Thoracic aorta (tissue), 2 donors: ENCODE measurements around the gene ATG7. TPM values are rescaled to one million over a fixed set of nuclear protein-coding genes. Genes with fewer than 3 reads are reported as not detected.
"Not testable (repeated sequence)": the region's sequence is repeated elsewhere in the genome, so short reads cannot be mapped to it uniquely, and the experiment has no call there.

ENCODE experiments used
- ATAC-seq: fragments of 150-250 bp; one replicate; pipeline ENCODE4 v1.8.0; 2017; ENCODE audit warnings: low read depth; ENCODE audit not compliant: insufficient number of reproducible peaks, low FRiP score
- DNase-seq: peaks from one replicate; pipeline ENCODE4 v3.0.0-alpha.2; 2020; ENCODE audit warnings: low spot score
- H3K27ac ChIP-seq, 2 donors: fragments of 200-600 bp; sonication (generic); 1 replicate in 1 of 2; 2 replicates in 1 of 2; pipeline ENCODE4 v1.5.1; 2016; ENCODE audit warnings: mild to moderate bottlenecking in 2 of 2, moderate library complexity in 2 of 2
- H3K27me3 ChIP-seq: fragments of 200-600 bp; sonication (generic); replicated peaks from 2 replicates; pipeline ENCODE4 v1.6.0; 2016; ENCODE audit warnings: mild to moderate bottlenecking; ENCODE audit not compliant: insufficient read depth
- H3K36me3 ChIP-seq: fragments of 200-600 bp; sonication (generic); one replicate; pipeline ENCODE4 v1.5.1; 2016
- H3K4me1 ChIP-seq, 2 donors: fragments of 200-600 bp; sonication (generic); 1 replicate in 1 of 2; 2 replicates in 1 of 2; pipeline versions ENCODE4 v1.5.1 to v1.6.0; 2016; ENCODE audit warnings: low read depth in 2 of 2, mild to moderate bottlenecking in 1 of 2; ENCODE audit not compliant: control insufficient read depth in 1 of 2
- H3K4me3 ChIP-seq: fragments of 200-600 bp; sonication (generic); 2 replicates; pipeline ENCODE4 v1.5.1; 2016; ENCODE audit warnings: mild to moderate bottlenecking
- H3K9me3 ChIP-seq: fragments of 200-600 bp; sonication (generic); 2 replicates; pipeline ENCODE4 v1.5.1; 2016
- total RNA-seq, 2 donors: library from RNA; depleted of rRNA; stranded (reverse); fragments of >200 nt; gene quantifications; one replicate each; pipeline versions ENCODE4 v1.1.0 to v1.2.3, GENCODE V29; 2016
- TF ChIP-seq, protein P1 (sequence below): fragments of 200-600 bp; sonication (generic); IDR thresholded peaks from one replicate; pipeline ENCODE4 v1.5.1; 2019; ENCODE audit warnings: antibody characterized with exemption

ATG7 gene
- total RNA-seq, 2 donors from 2014 or later: 56.6 to 88.3 TPM

DNA sequence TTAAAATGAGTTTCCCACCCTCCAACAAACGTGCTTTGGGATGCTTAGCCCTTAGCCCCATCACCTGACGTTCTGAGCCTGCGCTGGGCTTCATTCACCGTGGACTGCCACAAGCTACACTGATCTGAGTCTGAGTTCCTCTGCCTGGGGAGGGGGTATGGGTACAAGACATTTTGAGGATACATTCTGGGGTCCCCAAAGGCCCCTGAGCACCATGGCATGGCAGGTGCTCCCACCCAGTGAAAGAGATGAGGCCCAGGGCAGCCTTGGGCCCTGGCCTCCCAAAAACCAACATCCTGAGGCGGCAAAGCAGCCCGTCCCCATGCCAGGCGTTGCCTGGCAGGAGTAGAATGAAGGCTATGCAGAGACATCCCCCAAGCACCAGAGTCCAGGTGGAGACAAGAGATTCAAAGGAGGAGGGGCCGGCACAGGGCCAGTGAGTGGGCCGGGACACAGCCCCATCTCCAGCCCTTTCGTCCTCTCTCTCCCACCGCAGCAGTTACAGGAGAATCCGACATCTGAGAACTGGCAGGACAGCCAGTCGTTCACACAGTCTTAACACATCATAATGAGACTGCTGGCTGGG is 297.1 kb downstream of the ATG7 start:
- Histone ChIP-seq H3K27me3 (no peaks in the 10 kb centered on the region), H3K9me3 (no peaks in the 10 kb centered on the region), H3K4me1 (peaks cover 29 to 81% of the 10 kb centered on the region in 2 donors), H3K27ac (peak overlapping the region; percentile 98), H3K36me3 (no peaks in the 10 kb centered on the region), H3K4me3 (peak overlapping the region; percentile 63)
- DNase-seq (no peak), ATAC-seq (no peak)
- TF ChIP-seq, protein P1, sequence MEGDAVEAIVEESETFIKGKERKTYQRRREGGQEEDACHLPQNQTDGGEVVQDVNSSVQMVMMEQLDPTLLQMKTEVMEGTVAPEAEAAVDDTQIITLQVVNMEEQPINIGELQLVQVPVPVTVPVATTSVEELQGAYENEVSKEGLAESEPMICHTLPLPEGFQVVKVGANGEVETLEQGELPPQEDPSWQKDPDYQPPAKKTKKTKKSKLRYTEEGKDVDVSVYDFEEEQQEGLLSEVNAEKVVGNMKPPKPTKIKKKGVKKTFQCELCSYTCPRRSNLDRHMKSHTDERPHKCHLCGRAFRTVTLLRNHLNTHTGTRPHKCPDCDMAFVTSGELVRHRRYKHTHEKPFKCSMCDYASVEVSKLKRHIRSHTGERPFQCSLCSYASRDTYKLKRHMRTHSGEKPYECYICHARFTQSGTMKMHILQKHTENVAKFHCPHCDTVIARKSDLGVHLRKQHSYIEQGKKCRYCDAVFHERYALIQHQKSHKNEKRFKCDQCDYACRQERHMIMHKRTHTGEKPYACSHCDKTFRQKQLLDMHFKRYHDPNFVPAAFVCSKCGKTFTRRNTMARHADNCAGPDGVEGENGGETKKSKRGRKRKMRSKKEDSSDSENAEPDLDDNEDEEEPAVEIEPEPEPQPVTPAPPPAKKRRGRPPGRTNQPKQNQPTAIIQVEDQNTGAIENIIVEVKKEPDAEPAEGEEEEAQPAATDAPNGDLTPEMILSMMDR: no peak

DNA sequence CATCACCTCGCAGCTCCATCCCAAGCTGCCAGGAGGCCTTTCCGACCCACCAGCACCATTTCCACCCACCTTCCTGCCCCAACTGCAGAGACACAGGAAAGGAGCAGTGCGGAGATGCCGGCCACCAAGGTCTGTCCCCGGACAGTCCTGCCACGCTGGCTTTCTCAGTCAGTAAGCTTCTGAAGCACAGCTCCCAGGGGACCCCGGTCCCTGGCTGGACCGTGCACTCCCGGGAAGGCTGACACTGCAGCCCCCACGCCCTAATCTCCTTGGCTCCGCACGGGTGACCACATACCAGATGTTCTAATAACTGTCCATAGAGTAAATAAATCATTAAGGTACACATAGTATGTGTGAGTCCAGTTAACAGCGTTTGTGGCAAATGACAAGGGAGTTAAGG is 298.1 kb downstream of the ATG7 start:
- Histone ChIP-seq H3K4me3 (no peak overlapping the region), H3K4me1 (peaks cover 29 to 74% of the 10 kb centered on the region in 2 donors), H3K27ac (peak overlapping the region; percentile 98), H3K27me3 (no peaks in the 10 kb centered on the region), H3K36me3 (no peaks in the 10 kb centered on the region), H3K9me3 (no peaks in the 10 kb centered on the region)
- ATAC-seq (no peak), DNase-seq (no peak)
- TF ChIP-seq, protein P1: no peak

- DNase-seq (no peak), ATAC-seq (no peak)
- H3K36me3 ChIP-seq: no peaks in the 10 kb centered on the region
- TF ChIP-seq, protein P1: no peak
- H3K4me3 ChIP-seq: no peak overlapping the region
- no peaks in the 10 kb centered on the region for H3K27me3 ChIP-seq
- peak overlapping the region; percentile 98 for H3K27ac ChIP-seq
- no peaks in the 10 kb centered on the region for H3K9me3 ChIP-seq
- H3K4me1 ChIP-seq: peaks cover 29 to 74% of the 10 kb centered on the region in 2 donors
These were observed 298.7 kb downstream of the ATG7 start for GRCh38 chr3:11570789-11571495.

GRCh38 chr3:11572660-11573059 is 300.5 kb downstream of the ATG7 start:
- DNase-seq, ATAC-seq, H3K36me3 ChIP-seq, H3K9me3 ChIP-seq, H3K4me3 ChIP-seq, H3K27ac ChIP-seq, H3K27me3 ChIP-seq: not testable (repeated sequence)
- peaks cover 33 to 70% of the 10 kb centered on the region in 2 donors for H3K4me1 ChIP-seq

DNA sequence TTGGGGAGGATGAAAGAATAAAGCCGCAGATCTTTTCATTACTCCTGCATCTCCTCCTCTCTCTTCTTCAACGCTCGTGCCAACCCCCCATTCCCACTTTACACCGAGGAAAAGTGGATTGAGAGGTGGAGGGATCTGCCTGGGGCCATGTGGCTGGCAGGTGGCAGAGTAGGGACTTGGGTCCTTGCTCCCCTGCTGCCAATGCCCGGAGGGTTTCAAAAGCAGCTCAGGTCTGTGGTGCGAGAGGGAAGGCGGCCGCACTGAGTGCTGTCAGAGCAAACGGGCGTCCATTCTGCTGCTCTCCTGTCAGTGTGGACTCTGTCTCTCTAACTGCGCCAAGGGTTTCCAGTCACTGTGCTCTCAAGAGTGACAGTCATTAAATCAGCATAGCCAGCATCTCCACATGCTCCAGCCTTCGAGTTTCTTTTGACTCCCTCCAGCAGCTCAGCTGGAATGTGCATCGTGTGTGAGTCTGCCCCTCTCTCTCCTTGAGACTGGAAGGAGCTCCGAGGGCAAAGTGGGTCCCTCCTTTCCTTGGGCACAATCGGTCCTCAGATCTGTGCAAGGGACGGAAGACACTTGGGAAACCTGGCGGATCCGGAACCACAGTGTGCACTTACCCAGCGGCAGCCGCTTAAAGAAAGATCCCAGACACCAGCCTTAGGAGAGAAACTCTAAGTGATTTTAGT is 302.9 kb downstream of the ATG7 start:
- no peak for ATAC-seq
- TF ChIP-seq, protein P1: no peak
- peaks cover 14 to 47% of the 10 kb centered on the region in 2 donors for H3K4me1 ChIP-seq
- H3K4me3 ChIP-seq: no peak overlapping the region
- H3K27ac ChIP-seq: peak overlapping the region in 1 of 2 donors; percentile 1
- no peaks in the 10 kb centered on the region for H3K27me3 ChIP-seq
- no peaks in the 10 kb centered on the region for H3K9me3 ChIP-seq
- DNase-seq: no peak
- H3K36me3 ChIP-seq: no peaks in the 10 kb centered on the region
